Measurements from ENCODE around the gene PIGU. TPM values are rescaled to one million over a fixed set of nuclear protein-coding genes. Genes with fewer than 3 reads are reported as not detected.
"Not testable (repeated sequence)": the region's sequence is repeated elsewhere in the genome, so short reads cannot be mapped to it uniquely, and the experiment has no call there.

PIGU gene
- total RNA-seq, 2 experiments from 2014 or later = 17.0 to 19.1 TPM

- Mint-ChIP-seq H3K27me3 (no peaks in the 10 kb centered on the region), H3K4me3 (no peak overlapping the region), H3K9me3 (no peaks in the 10 kb centered on the region), H3K27ac (no peak overlapping the region), H3K36me3 (peaks cover 12% of the 10 kb centered on the region), H3K4me1 (no peaks in the 10 kb centered on the region)
- ATAC-seq (ENCODE audit: low read depth) (no peak), DNase-seq (peak; percentile 19)
- POLR2A ChIA-PET = no interaction called here
These were observed 148.0 kb downstream of the PIGU start for GRCh38 chr20:34528921-34529297.

- H3K4me1 Mint-ChIP-seq = peaks cover 2% of the 10 kb centered on the region
- peaks cover 13% of the 10 kb centered on the region for H3K36me3 Mint-ChIP-seq
- H3K27ac Mint-ChIP-seq = no peak overlapping the region
- no peaks in the 10 kb centered on the region for H3K27me3 Mint-ChIP-seq
- H3K4me3 Mint-ChIP-seq = no peak overlapping the region
- POLR2A ChIA-PET = no interaction called here
- DNase-seq = peak; percentile 8
- no peaks in the 10 kb centered on the region for H3K9me3 Mint-ChIP-seq
- no peak for ATAC-seq (ENCODE audit: low read depth)
These were observed 149.9 kb downstream of the PIGU start for GRCh38 chr20:34527016-34527415.

GRCh38 chr20:34526466-34526865 is 150.4 kb downstream of the PIGU start:
- ATAC-seq (ENCODE audit: low read depth) (no peak), DNase-seq (no peak)
- no peaks in the 10 kb centered on the region for H3K9me3 Mint-ChIP-seq
- POLR2A ChIA-PET = no interaction called here
- H3K4me3 Mint-ChIP-seq = no peak overlapping the region
- peaks cover 4% of the 10 kb centered on the region for H3K4me1 Mint-ChIP-seq
- no peak overlapping the region for H3K27ac Mint-ChIP-seq
- peaks cover 15% of the 10 kb centered on the region for H3K36me3 Mint-ChIP-seq
- no peaks in the 10 kb centered on the region for H3K27me3 Mint-ChIP-seq

- peak; percentile 12 for DNase-seq
- peaks cover 4% of the 10 kb centered on the region for H3K4me1 Mint-ChIP-seq
- H3K9me3 Mint-ChIP-seq = no peaks in the 10 kb centered on the region
- H3K36me3 Mint-ChIP-seq = peaks cover 15% of the 10 kb centered on the region
- POLR2A ChIA-PET = no interaction called here
- no peak for ATAC-seq (ENCODE audit: low read depth)
- no peaks in the 10 kb centered on the region for H3K27me3 Mint-ChIP-seq
- no peak overlapping the region for H3K27ac Mint-ChIP-seq
- H3K4me3 Mint-ChIP-seq = no peak overlapping the region
These were observed 151.0 kb downstream of the PIGU start for GRCh38 chr20:34525709-34526416.

- H3K27ac Mint-ChIP-seq = no peak overlapping the region
- peaks cover 4% of the 10 kb centered on the region for H3K4me1 Mint-ChIP-seq
- DNase-seq = no peak
- no peaks in the 10 kb centered on the region for H3K9me3 Mint-ChIP-seq
- no peak overlapping the region for H3K4me3 Mint-ChIP-seq
- ATAC-seq (ENCODE audit: low read depth) = no peak
- H3K27me3 Mint-ChIP-seq = no peaks in the 10 kb centered on the region
- peaks cover 15% of the 10 kb centered on the region for H3K36me3 Mint-ChIP-seq
- POLR2A ChIA-PET = no interaction called here
These were observed 151.6 kb downstream of the PIGU start for GRCh38 chr20:34525342-34525708.

GRCh38 chr20:34524426-34524825 is 152.5 kb downstream of the PIGU start:
- Mint-ChIP-seq H3K27ac (no peak overlapping the region), H3K36me3 (peaks cover 15% of the 10 kb centered on the region), H3K27me3 (no peaks in the 10 kb centered on the region), H3K4me3 (no peak overlapping the region), H3K4me1 (peaks cover 4% of the 10 kb centered on the region), H3K9me3 (no peaks in the 10 kb centered on the region)
- DNase-seq = no peak
- POLR2A ChIA-PET = no interaction called here
- ATAC-seq (ENCODE audit: low read depth) = no peak

- Mint-ChIP-seq H3K27me3 (no peaks in the 10 kb centered on the region), H3K9me3 (no peaks in the 10 kb centered on the region), H3K4me3 (no peak overlapping the region), H3K4me1 (peaks cover 9% of the 10 kb centered on the region), H3K27ac (no peak overlapping the region), H3K36me3 (peaks cover 14% of the 10 kb centered on the region)
- POLR2A ChIA-PET = interaction anchor here (1.9 kb wide), 1 partner anchor 211 kb away, joined by 4 read pairs; no protein-coding TSS in a partner anchor
- peak; percentile 52 for DNase-seq
- peak; percentile 66 for ATAC-seq (ENCODE audit: low read depth)
These were observed 153.7 kb downstream of the PIGU start for GRCh38 chr20:34522969-34523871.

GRCh38 chr20:34519841-34520240 is 157.1 kb downstream of the PIGU start:
- H3K9me3 Mint-ChIP-seq; DNase-seq; H3K4me3 Mint-ChIP-seq; H3K27ac Mint-ChIP-seq; H3K27me3 Mint-ChIP-seq; ATAC-seq (ENCODE audit: low read depth); H3K36me3 Mint-ChIP-seq; POLR2A ChIA-PET: not testable (repeated sequence)
- peaks cover 17% of the 10 kb centered on the region for H3K4me1 Mint-ChIP-seq

- peaks cover 22% of the 10 kb centered on the region for H3K4me1 Mint-ChIP-seq
- H3K36me3 Mint-ChIP-seq; H3K27ac Mint-ChIP-seq; H3K4me3 Mint-ChIP-seq; DNase-seq; ATAC-seq (ENCODE audit: low read depth); H3K9me3 Mint-ChIP-seq; H3K27me3 Mint-ChIP-seq; POLR2A ChIA-PET: not testable (repeated sequence)
These were observed 158.0 kb downstream of the PIGU start for GRCh38 chr20:34518863-34519262.

GRCh38 chr20:34517114-34517505 is 159.8 kb downstream of the PIGU start:
- peak overlapping the region; percentile 98 for H3K4me3 Mint-ChIP-seq
- no peaks in the 10 kb centered on the region for H3K27me3 Mint-ChIP-seq
- peak overlapping the region; percentile 96 for H3K27ac Mint-ChIP-seq
- POLR2A ChIA-PET = interaction anchor here (0.7 to 3.4 kb wide), 10 partner anchors 11 to 523 kb away, joined by 3 to 29 read pairs (median 6); partner anchors contain the start of genes AHCY, EIF2S2, ITCH and PIGU
- no peak for DNase-seq
- no peaks in the 10 kb centered on the region for H3K9me3 Mint-ChIP-seq
- H3K4me1 Mint-ChIP-seq = peaks cover 25% of the 10 kb centered on the region
- no peak for ATAC-seq (ENCODE audit: low read depth)
- peaks cover 5% of the 10 kb centered on the region for H3K36me3 Mint-ChIP-seq

- Mint-ChIP-seq H3K27me3 (no peaks in the 10 kb centered on the region), H3K4me1 (peaks cover 22% of the 10 kb centered on the region), H3K9me3 (no peaks in the 10 kb centered on the region), H3K36me3 (peaks cover 3% of the 10 kb centered on the region), H3K27ac (peak within 1 kb of the TSS; percentile 96), H3K4me3 (peak within 1 kb of the TSS; percentile 98)
- POLR2A ChIA-PET = interaction anchor here (0.6 to 3.4 kb wide), 20 partner anchors 11 to 1437 kb away, joined by 3 to 29 read pairs (median 4); partner anchors contain the start of genes AHCY, EIF2S2, ITCH and NCOA6
- ATAC-seq (ENCODE audit: low read depth) (peak; percentile 86), DNase-seq (peak; percentile 93)
These were observed 160.4 kb downstream of the PIGU start, which contains the start of gene DYNLRB1 for GRCh38 chr20:34516247-34517113. TSS of gene DYNLRB1 (plus strand) at chr20:34516422. CDS start at chr20:34516459, 37 bp downstream.

- POLR2A ChIA-PET = interaction anchor here (0.6 to 3.4 kb wide), 19 partner anchors 10 to 1438 kb away, joined by 3 to 29 read pairs (median 4); partner anchors contain the start of genes AHCY, EIF2S2, ITCH and NCOA6
- Mint-ChIP-seq H3K4me1 (peaks cover 22% of the 10 kb centered on the region), H3K27me3 (no peaks in the 10 kb centered on the region)
These were observed 161.2 kb downstream of the PIGU start for GRCh38 chr20:34515484-34516246.

More at GRCh38 chr20:34515484-34516246, 161.2 kb downstream of the PIGU start:
- Mint-ChIP-seq H3K27ac (peak overlapping the region; percentile 96), H3K36me3 (peaks cover 3% of the 10 kb centered on the region), H3K9me3 (no peaks in the 10 kb centered on the region), H3K4me3 (peak overlapping the region; percentile 98)
- ATAC-seq (ENCODE audit: low read depth) (peak; percentile 75), DNase-seq (peak; percentile 79)
